ENCODE results near the gene KLHDC4.

The KLHDC4 gene

DNA sequence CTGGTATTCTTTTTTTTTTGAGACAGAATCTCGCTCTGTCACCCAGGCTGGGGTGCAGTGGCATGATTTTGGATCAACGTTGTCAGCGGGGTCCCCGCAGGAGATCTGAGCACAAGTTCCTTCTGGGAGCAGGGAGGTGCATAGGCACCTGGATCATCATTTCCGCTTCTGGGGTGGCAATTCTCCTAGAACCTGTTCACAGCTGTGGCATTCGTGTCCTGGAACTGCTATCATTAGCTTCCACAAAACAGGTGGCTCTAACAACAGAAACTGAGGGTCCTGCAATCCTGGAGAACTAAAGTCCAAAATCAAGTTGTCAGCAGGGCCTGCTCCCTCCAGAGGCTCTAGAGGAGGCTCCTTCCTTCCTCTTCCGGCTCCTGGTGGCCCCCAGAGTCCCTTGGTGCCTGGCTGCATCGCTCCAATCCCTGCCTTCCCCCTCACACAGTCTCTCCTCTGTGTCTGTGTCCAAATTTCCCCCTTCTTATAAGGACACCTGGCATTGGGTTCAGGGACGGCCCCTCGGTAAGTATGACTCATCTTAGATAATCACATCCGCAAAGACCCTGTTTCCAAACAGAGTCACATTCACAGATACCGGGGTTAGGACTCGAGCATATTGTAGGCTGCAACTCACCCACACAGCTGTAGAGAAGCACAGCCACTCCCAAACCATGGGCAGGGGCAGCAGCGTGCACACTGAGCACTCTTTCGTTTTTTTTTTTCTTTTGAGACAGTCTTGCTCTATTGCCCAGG, 43.5 kb upstream of the KLHDC4 start:
- H3K79me2 ChIP-seq (ENCODE audit: low read length) = no peaks in the 10 kb centered on the region
- H3K27me3 ChIP-seq (replicated peaks; ENCODE audit: insufficient read depth, low read length) = no peaks in the 10 kb centered on the region
- H3K4me2 ChIP-seq (ENCODE audit: low read depth, low read length) = peak overlapping the region; percentile 69
- no peaks in the 10 kb centered on the region for H3K9me2 ChIP-seq (replicated peaks; ENCODE audit: insufficient read depth, low read length)
- peaks cover 17% of the 10 kb centered on the region for H3F3A ChIP-seq (ENCODE audit: insufficient read depth, low read length)
- H3K9me3 ChIP-seq (replicated peaks; ENCODE audit: insufficient read depth, low read length) = no peaks in the 10 kb centered on the region
- no peaks in the 10 kb centered on the region for H4K20me1 ChIP-seq (ENCODE audit: insufficient read depth, low read length)
- no peak for TF ChIP-seq CTCF (IDR thresholded peaks at IDR 0.05; ENCODE audit: low read length)
- H3K4me1 ChIP-seq (ENCODE audit: low read length) = peaks cover 30% of the 10 kb centered on the region
- H3K27ac ChIP-seq (ENCODE audit: low read length) = peak overlapping the region; percentile 98
- peak; percentile 28 for DNase-seq
- no peaks in the 10 kb centered on the region for H3K36me3 ChIP-seq (replicated peaks; ENCODE audit: insufficient read depth, low read length)
- no peak overlapping the region for H2AFZ ChIP-seq (ENCODE audit: low read length)
- H3K9ac ChIP-seq (ENCODE audit: low read length) = peak overlapping the region; percentile 71; the same call in 1 of the 2 replicates
- H3K4me3 ChIP-seq (ENCODE audit: low read length) = no peak overlapping the region

DNA sequence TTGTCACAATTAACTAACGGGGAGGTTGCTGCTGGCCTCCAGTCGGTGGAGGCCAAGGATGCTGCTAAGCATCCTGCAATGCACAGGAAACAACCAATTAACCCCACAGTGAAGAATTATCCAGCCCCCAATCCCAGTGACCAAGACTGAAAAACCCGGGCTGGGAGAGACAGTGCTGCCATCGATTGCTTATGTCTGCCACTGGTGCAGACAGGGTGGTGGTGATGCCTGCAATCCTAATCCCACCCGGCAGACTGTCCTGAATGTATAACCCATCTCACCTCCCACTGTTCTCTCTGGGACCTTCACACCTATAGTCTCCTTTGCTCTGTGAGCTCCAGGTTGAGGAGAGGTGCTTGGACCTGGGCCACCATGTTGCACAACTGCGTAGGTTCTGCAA, 42.3 kb upstream of the KLHDC4 start:
- no peaks in the 10 kb centered on the region for H3K9me3 ChIP-seq (replicated peaks; ENCODE audit: insufficient read depth, low read length)
- H3K27ac ChIP-seq (ENCODE audit: low read length) = no peak overlapping the region
- no peak overlapping the region for H3K4me2 ChIP-seq (ENCODE audit: low read depth, low read length)
- H3K36me3 ChIP-seq (replicated peaks; ENCODE audit: insufficient read depth, low read length) = no peaks in the 10 kb centered on the region
- no peak overlapping the region for H3K4me3 ChIP-seq (ENCODE audit: low read length)
- H3K27me3 ChIP-seq (replicated peaks; ENCODE audit: insufficient read depth, low read length) = no peaks in the 10 kb centered on the region
- H3K9ac ChIP-seq (ENCODE audit: low read length) = no peak overlapping the region
- H3K4me1 ChIP-seq (ENCODE audit: low read length) = peaks cover 30% of the 10 kb centered on the region
- no peaks in the 10 kb centered on the region for H3K79me2 ChIP-seq (ENCODE audit: low read length)
- no peak for DNase-seq
- H2AFZ ChIP-seq (ENCODE audit: low read length) = no peak overlapping the region
- no peak for TF ChIP-seq EZH2 (optimal IDR thresholded peaks at IDR 0.05; ENCODE audit: low read depth, low read length)
- H3F3A ChIP-seq (ENCODE audit: insufficient read depth, low read length) = peaks cover 17% of the 10 kb centered on the region
- H3K9me2 ChIP-seq (replicated peaks; ENCODE audit: insufficient read depth, low read length) = no peaks in the 10 kb centered on the region
- no peaks in the 10 kb centered on the region for H4K20me1 ChIP-seq (ENCODE audit: insufficient read depth, low read length)

- Histone ChIP-seq H3K4me1 (ENCODE audit: low read length) (peaks cover 30% of the 10 kb centered on the region), H3K9ac (ENCODE audit: low read length) (peak overlapping the region; percentile 50; the same call in 1 of the 2 replicates)
Measured at GRCh38 chr16:87806641-87807546, 41.1 kb upstream of the KLHDC4 start.

More at GRCh38 chr16:87806641-87807546, 41.1 kb upstream of the KLHDC4 start:
- peak; percentile 18 for DNase-seq
- no peaks in the 10 kb centered on the region for H3K79me2 ChIP-seq (ENCODE audit: low read length)
- no peaks in the 10 kb centered on the region for H3K36me3 ChIP-seq (replicated peaks; ENCODE audit: insufficient read depth, low read length)
- H3K27ac ChIP-seq (ENCODE audit: low read length) = peak overlapping the region; percentile 71; the same call in 1 of the 2 replicates
- H3F3A ChIP-seq (ENCODE audit: insufficient read depth, low read length) = peaks cover 17% of the 10 kb centered on the region
- no peaks in the 10 kb centered on the region for H3K9me2 ChIP-seq (replicated peaks; ENCODE audit: insufficient read depth, low read length)
- H4K20me1 ChIP-seq (ENCODE audit: insufficient read depth, low read length) = no peaks in the 10 kb centered on the region
- H2AFZ ChIP-seq (ENCODE audit: low read length) = peak overlapping the region; percentile 74
- no peaks in the 10 kb centered on the region for H3K9me3 ChIP-seq (replicated peaks; ENCODE audit: insufficient read depth, low read length)
- H3K4me2 ChIP-seq (ENCODE audit: low read depth, low read length) = peak overlapping the region; percentile 72
- TF ChIP-seq CTCF (IDR thresholded peaks at IDR 0.05; ENCODE audit: low read length) (no peak), EZH2 (optimal IDR thresholded peaks at IDR 0.05; ENCODE audit: low read depth, low read length) (no peak), EZH2phosphoT487 (IDR thresholded peaks at IDR 0.05; ENCODE audit: low read length) (no peak)
- H3K27me3 ChIP-seq (replicated peaks; ENCODE audit: insufficient read depth, low read length) = no peaks in the 10 kb centered on the region
- H3K4me3 ChIP-seq (ENCODE audit: low read length) = peak overlapping the region; percentile 42

All from MM.1S (cell line).